ENCODE data around the gene CSMD2. TPM values are rescaled to one million over a fixed set of nuclear protein-coding genes. Genes with fewer than 3 reads are reported as not detected.
A peak's percentile ranks its signal among the peaks of the same experiment; 100 is the strongest.

Gene CSMD2
- total and polyA plus RNA-seq, 4 donors = 0.25 to 2.4 (median 1.7) TPM

- Histone ChIP-seq H3K27me3 (ENCODE audit: control insufficient read depth in 1 of 2, insufficient read depth in 2 of 2, low read length in 1 of 2) (no peaks in the 10 kb centered on the region), H3K9me3 (ENCODE audit: control insufficient read depth, low read length) (no peaks in the 10 kb centered on the region), H3K4me1 (ENCODE audit: control insufficient read depth in 1 of 2, insufficient read depth in 2 of 2, low read length in 2 of 2) (no peaks in the 10 kb centered on the region), H3K36me3 (ENCODE audit: control insufficient read depth in 1 of 2, insufficient read depth in 2 of 2, low read length in 1 of 2) (no peaks in the 10 kb centered on the region), H3K27ac (ENCODE audit: low read depth in 1 of 2, low read length in 2 of 2) (peak overlapping the region; percentile 15 to 42), H3K4me3 (ENCODE audit: low read length in 2 of 2) (no peak overlapping the region)
- DNase-seq (no peak), ATAC-seq (ENCODE audit: low FRiP score) (peak; percentile 13)
- WGBS, 2 donors = 7 to 11% methylated on average over 2 of the region's 2 CpGs
- intact Hi-C loops (cut with DNase I) = no loop called here
Observed at GRCh38 chr1:33903210-33903589, 261.8 kb downstream of the CSMD2 start.

- ATAC-seq (ENCODE audit: low FRiP score) = peak; percentile 9
- 56 to 58% methylated on average over 6 of the region's 6 CpGs for WGBS, 2 donors
- H3K27ac ChIP-seq (ENCODE audit: low read depth in 1 of 2, low read length in 2 of 2) = peak overlapping the region; percentile 6 to 75
- intact Hi-C loops (cut with DNase I) = no loop called here
- no peak for DNase-seq
- H3K36me3 ChIP-seq (ENCODE audit: control insufficient read depth in 1 of 2, insufficient read depth in 2 of 2, low read length in 1 of 2) = no peaks in the 10 kb centered on the region
- H3K9me3 ChIP-seq (ENCODE audit: control insufficient read depth, low read length) = no peaks in the 10 kb centered on the region
- no peak overlapping the region for H3K4me3 ChIP-seq (ENCODE audit: low read length in 2 of 2)
- no peaks in the 10 kb centered on the region for H3K27me3 ChIP-seq (ENCODE audit: control insufficient read depth in 1 of 2, insufficient read depth in 2 of 2, low read length in 1 of 2)
- no peaks in the 10 kb centered on the region for H3K4me1 ChIP-seq (ENCODE audit: control insufficient read depth in 1 of 2, insufficient read depth in 2 of 2, low read length in 2 of 2)
Observed at GRCh38 chr1:33902486-33903209, 262.4 kb downstream of the CSMD2 start.

- ATAC-seq (ENCODE audit: low FRiP score) (no peak), DNase-seq (no peak)
- 82 to 91% methylated on average over 3 of the region's 3 CpGs for WGBS, 2 donors
- Histone ChIP-seq H3K9me3 (ENCODE audit: control insufficient read depth, low read length) (no peaks in the 10 kb centered on the region), H3K36me3 (ENCODE audit: control insufficient read depth in 1 of 2, insufficient read depth in 2 of 2, low read length in 1 of 2) (no peaks in the 10 kb centered on the region), H3K27me3 (ENCODE audit: control insufficient read depth in 1 of 2, insufficient read depth in 2 of 2, low read length in 1 of 2) (no peaks in the 10 kb centered on the region), H3K4me3 (ENCODE audit: low read length in 2 of 2) (no peak overlapping the region), H3K27ac (ENCODE audit: low read depth in 1 of 2, low read length in 2 of 2) (no peak overlapping the region), H3K4me1 (ENCODE audit: control insufficient read depth in 1 of 2, insufficient read depth in 2 of 2, low read length in 2 of 2) (no peaks in the 10 kb centered on the region)
- intact Hi-C loops (cut with DNase I) = loop anchor here in 1 of 2 donors (5.0 to 10.0 kb wide), 4 partner anchors 73 to 265 kb away; partner anchors contain the start of gene CSMD2
Observed at GRCh38 chr1:33899746-33900145, 265.3 kb downstream of the CSMD2 start.

DNA sequence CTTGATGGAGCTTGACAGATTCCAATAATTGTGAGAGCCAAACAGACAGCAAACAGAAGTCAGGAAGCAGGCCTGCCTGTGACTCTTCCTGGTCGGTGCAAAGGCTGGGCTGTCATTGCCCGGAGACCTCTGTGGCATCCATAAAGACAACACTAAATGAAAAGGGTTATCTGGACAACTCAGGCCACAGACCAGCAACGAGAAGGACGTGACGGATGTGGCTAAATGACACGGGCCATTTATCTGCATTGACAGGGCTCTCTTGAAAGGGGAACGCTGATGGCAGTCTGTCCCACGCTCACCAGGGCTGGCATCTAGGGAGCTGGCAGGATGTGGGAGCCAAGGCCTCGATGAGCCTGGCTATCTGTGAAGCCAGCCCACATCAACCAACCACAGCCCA, 266.1 kb downstream of the CSMD2 start:
- H3K27me3 ChIP-seq (ENCODE audit: control insufficient read depth in 1 of 2, insufficient read depth in 2 of 2, low read length in 1 of 2) = no peaks in the 10 kb centered on the region
- no peak overlapping the region for H3K4me3 ChIP-seq (ENCODE audit: low read length in 2 of 2)
- no peaks in the 10 kb centered on the region for H3K36me3 ChIP-seq (ENCODE audit: control insufficient read depth in 1 of 2, insufficient read depth in 2 of 2, low read length in 1 of 2)
- H3K27ac ChIP-seq (ENCODE audit: low read depth in 1 of 2, low read length in 2 of 2) = no peak overlapping the region
- ATAC-seq (ENCODE audit: low FRiP score) (no peak), DNase-seq (no peak)
- WGBS, 2 donors = 82 to 83% methylated on average over 9 of the region's 9 CpGs
- H3K9me3 ChIP-seq (ENCODE audit: control insufficient read depth, low read length) = no peaks in the 10 kb centered on the region
- H3K4me1 ChIP-seq (ENCODE audit: control insufficient read depth in 1 of 2, insufficient read depth in 2 of 2, low read length in 2 of 2) = no peaks in the 10 kb centered on the region
- intact Hi-C loops (cut with DNase I) = loop anchor here in 1 of 2 donors (5.0 to 10.0 kb wide), 4 partner anchors 73 to 266 kb away; partner anchors contain the start of gene CSMD2

DNA sequence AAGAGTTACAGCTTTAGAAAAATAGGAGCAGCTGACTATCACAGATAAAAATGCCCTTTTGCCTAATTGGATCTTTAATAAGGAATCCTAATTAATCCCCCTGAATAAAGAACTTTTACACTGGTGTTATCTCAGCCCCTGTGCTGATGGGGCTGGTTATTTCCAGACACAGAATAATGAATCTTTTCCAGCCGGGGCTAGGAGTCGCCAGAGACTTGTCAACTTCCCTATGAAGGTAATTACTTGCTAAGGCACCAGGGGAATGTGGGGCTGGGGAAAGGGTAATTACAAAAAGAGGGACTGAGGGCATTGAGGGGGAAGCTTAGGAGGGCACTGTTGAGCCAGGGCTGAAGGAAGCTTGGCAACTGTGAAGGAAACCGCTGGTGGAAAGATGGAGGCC, 266.6 kb downstream of the CSMD2 start:
- Histone ChIP-seq H3K36me3 (ENCODE audit: control insufficient read depth in 1 of 2, insufficient read depth in 2 of 2, low read length in 1 of 2) (no peaks in the 10 kb centered on the region), H3K4me1 (ENCODE audit: control insufficient read depth in 1 of 2, insufficient read depth in 2 of 2, low read length in 2 of 2) (peaks cover 0 to 3% of the 10 kb centered on the region in 2 donors), H3K27me3 (ENCODE audit: control insufficient read depth in 1 of 2, insufficient read depth in 2 of 2, low read length in 1 of 2) (no peaks in the 10 kb centered on the region), H3K4me3 (ENCODE audit: low read length in 2 of 2) (no peak overlapping the region), H3K9me3 (ENCODE audit: control insufficient read depth, low read length) (no peaks in the 10 kb centered on the region), H3K27ac (ENCODE audit: low read depth in 1 of 2, low read length in 2 of 2) (no peak overlapping the region)
- DNase-seq (no peak), ATAC-seq (ENCODE audit: low FRiP score) (no peak)
- 64 to 67% methylated on average over 3 of the region's 3 CpGs for WGBS, 2 donors
- intact Hi-C loops (cut with DNase I) = loop anchor here in 1 of 2 donors (5.0 to 10.0 kb wide), 4 partner anchors 74 to 266 kb away; partner anchors contain the start of gene CSMD2

GRCh38 chr1:33897092-33897725, 267.8 kb downstream of the CSMD2 start:
- no peak for DNase-seq
- ATAC-seq (ENCODE audit: low FRiP score) = no peak
- Histone ChIP-seq H3K4me1 (ENCODE audit: control insufficient read depth in 1 of 2, insufficient read depth in 2 of 2, low read length in 2 of 2) (peaks cover 0 to 5% of the 10 kb centered on the region in 2 donors), H3K9me3 (ENCODE audit: control insufficient read depth, low read length) (no peaks in the 10 kb centered on the region), H3K27me3 (ENCODE audit: control insufficient read depth in 1 of 2, insufficient read depth in 2 of 2, low read length in 1 of 2) (no peaks in the 10 kb centered on the region), H3K36me3 (ENCODE audit: control insufficient read depth in 1 of 2, insufficient read depth in 2 of 2, low read length in 1 of 2) (no peaks in the 10 kb centered on the region), H3K4me3 (ENCODE audit: low read length in 2 of 2) (no peak overlapping the region), H3K27ac (ENCODE audit: low read depth in 1 of 2, low read length in 2 of 2) (no peak overlapping the region)
- WGBS, 2 donors = 43 to 44% methylated on average over 5 of the region's 5 CpGs
- intact Hi-C loops (cut with DNase I) = loop anchor here in 1 of 2 donors (5.0 to 10.0 kb wide), 4 partner anchors 75 to 268 kb away; partner anchors contain the start of gene CSMD2

- no peaks in the 10 kb centered on the region for H3K36me3 ChIP-seq (ENCODE audit: control insufficient read depth in 1 of 2, insufficient read depth in 2 of 2, low read length in 1 of 2)
- DNase-seq = no peak
- peaks cover 0 to 5% of the 10 kb centered on the region in 2 donors for H3K4me1 ChIP-seq (ENCODE audit: control insufficient read depth in 1 of 2, insufficient read depth in 2 of 2, low read length in 2 of 2)
- no peak overlapping the region for H3K27ac ChIP-seq (ENCODE audit: low read depth in 1 of 2, low read length in 2 of 2)
- H3K4me3 ChIP-seq (ENCODE audit: low read length in 2 of 2) = no peak overlapping the region
- intact Hi-C loops (cut with DNase I) = loop anchor here in 1 of 2 donors (5.0 to 10.0 kb wide), 4 partner anchors 76 to 269 kb away; partner anchors contain the start of gene CSMD2
- 92 to 97% methylated on average over 2 of the region's 2 CpGs for WGBS, 2 donors
- ATAC-seq (ENCODE audit: low FRiP score) = no peak
- H3K9me3 ChIP-seq (ENCODE audit: control insufficient read depth, low read length) = no peaks in the 10 kb centered on the region
- H3K27me3 ChIP-seq (ENCODE audit: control insufficient read depth in 1 of 2, insufficient read depth in 2 of 2, low read length in 1 of 2) = no peaks in the 10 kb centered on the region
Observed at GRCh38 chr1:33895976-33896375, 269.1 kb downstream of the CSMD2 start.

DNA sequence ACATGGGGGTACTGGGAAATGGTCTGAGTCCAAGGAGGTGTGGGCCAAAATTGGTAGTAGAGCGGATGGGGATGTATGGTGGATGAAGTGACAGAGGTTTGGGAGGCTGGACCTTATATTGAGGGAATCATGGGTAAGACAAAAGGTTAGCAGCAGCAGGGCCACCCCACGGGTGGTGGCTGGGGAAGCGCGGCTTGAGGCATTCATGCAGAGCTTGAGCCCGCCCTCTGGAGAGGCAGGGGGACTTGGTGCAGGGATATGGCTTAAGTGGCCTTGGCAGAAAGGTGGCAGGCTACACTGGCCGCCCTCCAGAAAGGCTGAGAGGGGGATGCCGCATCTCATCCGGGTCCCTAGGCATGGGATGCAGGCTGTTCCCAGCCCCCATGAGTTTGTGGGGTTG, 269.6 kb downstream of the CSMD2 start:
- intact Hi-C loops (cut with DNase I) = loop anchor here in 1 of 2 donors (5.0 to 10.0 kb wide), 4 partner anchors 77 to 269 kb away; partner anchors contain the start of gene CSMD2
- H3K9me3 ChIP-seq (ENCODE audit: control insufficient read depth, low read length) = no peaks in the 10 kb centered on the region
- ATAC-seq (ENCODE audit: low FRiP score) = no peak
- 88 to 90% methylated on average over 8 of the region's 8 CpGs for WGBS, 2 donors
- H3K4me3 ChIP-seq (ENCODE audit: low read length in 2 of 2) = no peak overlapping the region
- peaks cover 0 to 5% of the 10 kb centered on the region in 2 donors for H3K4me1 ChIP-seq (ENCODE audit: control insufficient read depth in 1 of 2, insufficient read depth in 2 of 2, low read length in 2 of 2)
- H3K27ac ChIP-seq (ENCODE audit: low read depth in 1 of 2, low read length in 2 of 2) = no peak overlapping the region
- no peaks in the 10 kb centered on the region for H3K36me3 ChIP-seq (ENCODE audit: control insufficient read depth in 1 of 2, insufficient read depth in 2 of 2, low read length in 1 of 2)
- DNase-seq = no peak
- H3K27me3 ChIP-seq (ENCODE audit: control insufficient read depth in 1 of 2, insufficient read depth in 2 of 2, low read length in 1 of 2) = no peaks in the 10 kb centered on the region
